HepG2 (cell line): ENCODE measurements around the gene TAB2. TPM values are rescaled to one million over a fixed set of nuclear protein-coding genes. Genes with fewer than 3 reads are reported as not detected.
A peak's percentile ranks its signal among the peaks of the same experiment; 100 is the strongest.

Experiments
- ATAC-seq: fragments of 200-7000 bp; cut with Tn5 transposase; 3 replicates; pipeline ENCODE4 v1.9.1; 2020; ENCODE audit warnings: mild to moderate bottlenecking, moderate library complexity
- BruUV-seq: library from RNA; stranded (reverse); fragments of 400-500 nt; replicated peaks from 2 replicates; lab custom pipeline; 2021; lab: Mats Ljungman, UMichigan
- CTCF ChIA-PET: fragments of 300-600 bp; formaldehyde crosslinking; extraction: SDS; loops from one replicate; lab custom pipeline; 2021; ENCODE audit warnings: low total read pairs, inconsistent platforms, low intra/inter-chr PET ratio; lab: Yijun Ruan, JAX
- POLR2A ChIA-PET: fragments of 350-600 bp; sonication (Branson Sonifier 250); formaldehyde crosslinking; loops from one replicate; lab custom pipeline; 2020; ENCODE audit warnings: antibody characterized with exemption, inconsistent platforms; lab: Yijun Ruan, JAX
- DNase-seq: peaks from one replicate; pipeline ENCODE4 v3.0.0-alpha.2; 2015; ENCODE audit warnings: low spot score
- FAIRE-seq: peaks from 3 replicates; lab custom pipeline; 2011; peaks lifted over from hg19 to GRCh38; lab: Jason Lieb, UNC
- H2AFZ ChIP-seq: one replicate; pipeline ENCODE4 v1.6.1; 2011; ENCODE audit warnings: low read length, inconsistent platforms
- H3K27ac ChIP-seq: fragments of 300-600 bp; 3 replicates; pipeline ENCODE4 v1.8.0; 2011; ENCODE audit warnings: mixed run types, mild to moderate bottlenecking, mixed read lengths, low read length, inconsistent platforms; ENCODE audit not compliant: insufficient read depth; ENCODE audit errors: extremely low read length
- H3K27me3 ChIP-seq, 2 experiments: fragments of 200-600 bp in 1 of 2; 2 replicates in 1 of 2; 3 replicates in 1 of 2; pipeline versions ENCODE4 v1.6.0 to v1.8.0; 2011; ENCODE audit warnings: low read length in 2 of 2, mild to moderate bottlenecking in 2 of 2, moderate library complexity in 2 of 2, inconsistent platforms in 1 of 2; ENCODE audit not compliant: insufficient read depth in 2 of 2, control insufficient read depth in 1 of 2
- H3K36me3 ChIP-seq, 2 experiments: fragments of 200-600 bp in 1 of 2; replicated peaks in 1 of 2; 2 replicates in 1 of 2; 3 replicates in 1 of 2; pipeline versions ENCODE4 v1.5.1 to v1.8.0; 2011; ENCODE audit warnings: low read length in 2 of 2, inconsistent platforms in 1 of 2; ENCODE audit not compliant: insufficient read depth in 2 of 2, control insufficient read depth in 1 of 2
- H3K4me1 ChIP-seq: 2 replicates; pipeline ENCODE4 v1.5.1; 2012; ENCODE audit warnings: low read length, inconsistent platforms; ENCODE audit not compliant: insufficient read depth
- H3K4me2 ChIP-seq: 2 replicates; pipeline ENCODE4 v1.6.0; 2011; ENCODE audit warnings: low read depth, low read length, inconsistent platforms
- H3K4me3 ChIP-seq, 3 experiments: fragments of 200-600 bp in 1 of 3; sonication (generic), shearing (Covaris generic) in 1 of 3; replicated peaks in 1 of 3; 2 replicates each; pipeline ENCODE4 v1.5.1; 2011 to 2016; ENCODE audit warnings: low read length in 3 of 3, inconsistent platforms in 2 of 3, low read depth in 2 of 3, mild to moderate bottlenecking in 2 of 3, control low read depth in 1 of 3, mixed read lengths in 1 of 3; ENCODE audit not compliant: insufficient read depth in 1 of 3
- H3K79me2 ChIP-seq: one replicate; pipeline ENCODE4 v1.6.1; 2011; ENCODE audit warnings: low read length, inconsistent platforms; ENCODE audit not compliant: insufficient read depth
- H3K9ac ChIP-seq: 2 replicates; pipeline ENCODE4 v1.6.0; 2011; ENCODE audit warnings: mild to moderate bottlenecking, low read depth, low read length, inconsistent platforms; ENCODE audit not compliant: insufficient read depth
- H3K9me3 ChIP-seq: 2 replicates; pipeline ENCODE4 v1.5.1; 2012; ENCODE audit warnings: mild to moderate bottlenecking, low read length
- H4K20me1 ChIP-seq: 2 replicates; pipeline ENCODE4 v1.6.0; 2011; ENCODE audit warnings: inconsistent platforms, mild to moderate bottlenecking, low read length, moderate library complexity; ENCODE audit not compliant: insufficient read depth
- ATRX ChIP-seq: sonication (generic); formaldehyde crosslinking; IDR thresholded peaks from 2 replicates; pipeline ENCODE4 v1.4.0; 2020; ENCODE audit warnings: missing genetic modification reagents, borderline replicate concordance
- CENPX ChIP-seq: sonication (generic); formaldehyde crosslinking; IDR thresholded peaks from 2 replicates; pipeline ENCODE4 v1.9.0; 2021; ENCODE audit warnings: mild to moderate bottlenecking, missing genetic modification reagents, moderate library complexity
- FOXC1 ChIP-seq: sonication (generic); formaldehyde crosslinking; IDR thresholded peaks from 2 replicates; pipeline ENCODE4 v1.8.0; 2022; ENCODE audit warnings: mild to moderate bottlenecking, missing genetic modification reagents, borderline replicate concordance
- HNRNPK ChIP-seq: fragments of 200-400 bp; formaldehyde crosslinking; IDR thresholded peaks from 2 replicates; pipeline ENCODE4 v1.6.1; 2018; ENCODE audit warnings: low read length, low read depth, moderate library complexity, mild to moderate bottlenecking; ENCODE audit not compliant: poor library complexity, severe bottlenecking
- NCOR1 ChIP-seq: fragments of 200-600 bp; sonication (generic); IDR thresholded peaks from 2 replicates; pipeline ENCODE4 v1.7.0; 2017; ENCODE audit warnings: antibody characterized with exemption, low read length, borderline replicate concordance
- PTBP1 ChIP-seq: fragments of 200-400 bp; formaldehyde crosslinking; IDR thresholded peaks from 2 replicates; pipeline ENCODE4 v1.6.1; 2018; ENCODE audit warnings: low read length, low read depth; ENCODE audit not compliant: poor library complexity, severe bottlenecking
- SIX1 ChIP-seq: sonication (generic); formaldehyde crosslinking; IDR thresholded peaks from 2 replicates; pipeline ENCODE4 v1.4.0; 2020; ENCODE audit warnings: missing genetic modification reagents, borderline replicate concordance
- ZFP36 ChIP-seq: fragments of 150-350 bp; IDR thresholded peaks from 2 replicates; pipeline ENCODE4 v1.6.1; 2018; ENCODE audit warnings: borderline replicate concordance, low read length, low read depth; ENCODE audit not compliant: partially characterized antibody
- ZNF496 ChIP-seq: sonication (generic); formaldehyde crosslinking; IDR thresholded peaks from 2 replicates; pipeline ENCODE4 v1.8.1; 2023; ENCODE audit warnings: mild to moderate bottlenecking, moderate library complexity, missing genetic modification reagents; ENCODE audit not compliant: insufficient replicate concordance
- ZNF737 ChIP-seq: sonication (generic); formaldehyde crosslinking; IDR thresholded peaks from 2 replicates; pipeline ENCODE4 v1.5.0; 2020; ENCODE audit warnings: missing genetic modification reagents, mild to moderate bottlenecking, borderline replicate concordance
- WGBS: methylation state at CpG from one replicate; pipeline ENCODE4 v1.1.6; 2017; ENCODE audit warnings: low lambda C conversion rate; 5-methylcytosine and 5-hydroxymethylcytosine counted together
- in situ Hi-C: cut with HindIII; loops from 2 replicates; pipeline ENCODE4 v1.10.0; 2017; ENCODE audit warnings: low pct_unique_long_range_greater_than_20kb; ENCODE audit not compliant: extremely low pct_ligation_motif_present
- intact Hi-C: fragments of 100-400 bp; cut with micrococcal nuclease; formaldehyde crosslinking; loops from one replicate; pipeline ENCODE4 v1.10.0; 2022; ENCODE audit not compliant: unreplicated experiment
- polyA plus RNA-seq, 8 experiments: library from polyadenylated mRNA; depleted of rRNA in 3 of 8; stranded (reverse) in 7 of 8; unstranded in 1 of 8; fragments of >200 nt; fragmentation: Illumina TruSeq in 4 of 8; extraction: Trizol in 4 of 8; gene quantifications; 2 replicates each; pipeline versions ENCODE4 v1.2.1 to v1.2.3, GENCODE V29; 2011 to 2016; ENCODE audit warnings: low read depth in 4 of 8, missing spikeins in 1 of 8, mixed read lengths in 1 of 8; ENCODE audit not compliant: insufficient read depth in 1 of 8
- total RNA-seq, 5 experiments: library from RNA; depleted of rRNA; stranded (reverse); fragments of >200 nt; fragmentation: Illumina TruSeq; extraction: Trizol; gene quantifications; 2 replicates each; pipeline ENCODE4 v1.2.3, GENCODE V29; 2016; ENCODE audit warnings: low read depth in 1 of 5

The TAB2 gene
- total and polyA plus RNA-seq, 2 of the 13 experiments (the other 11 are each of a cell fraction or from before 2014, with no cell fraction given) = 23.7 to 50.2 TPM

GRCh38 chr6:149329529-149329928, 12.0 kb downstream of the TAB2 start:
- no peak for ATAC-seq
- Histone ChIP-seq H3K27ac (no peak overlapping the region), H3K27me3 (no peaks in the 10 kb centered on the region), H4K20me1 (peaks cover 65% of the 10 kb centered on the region), H3K9me3 (no peaks in the 10 kb centered on the region), H3K4me1 (peaks cover 63% of the 10 kb centered on the region), H3K9ac (no peak overlapping the region), H2AFZ (no peak overlapping the region), H3K79me2 (peaks cover 98% of the 10 kb centered on the region), H3K4me3 (no peak overlapping the region), H3K4me2 (no peak overlapping the region), H3K36me3 (peaks cover 0 to 6% of the 10 kb centered on the region in 2 experiments; a peak in 1 of 5 replicates)
- intact Hi-C loops (no loop called here), in situ Hi-C loops (no loop called here)
- BruUV-seq = no TSS peak
- no peak for FAIRE-seq
- no peak for DNase-seq
- WGBS = 77% methylated on average over 1 of the region's 1 CpG
- ChIA-PET POLR2A (no interaction called here), CTCF (no interaction called here)
- no peak for TF ChIP-seq FOXC1 (CRISPR knock-in tag)
- peak; percentile 54 for TF ChIP-seq HNRNPK

GRCh38 chr6:149330133-149330532, 12.6 kb downstream of the TAB2 start:
- Histone ChIP-seq H3K9ac (no peak overlapping the region), H3K27ac (no peak overlapping the region), H3K27me3 (no peaks in the 10 kb centered on the region), H3K79me2 (peaks cover 98% of the 10 kb centered on the region), H2AFZ (no peak overlapping the region), H4K20me1 (peaks cover 61% of the 10 kb centered on the region), H3K36me3 (peaks cover 0 to 6% of the 10 kb centered on the region in 2 experiments; a peak in 1 of 5 replicates), H3K9me3 (no peaks in the 10 kb centered on the region), H3K4me2 (no peak overlapping the region), H3K4me1 (peaks cover 63% of the 10 kb centered on the region), H3K4me3 (no peak overlapping the region)
- intact Hi-C loops (no loop called here), in situ Hi-C loops (no loop called here)
- WGBS = 96% methylated on average over 2 of the region's 2 CpGs
- no TSS peak for BruUV-seq
- ChIA-PET CTCF (no interaction called here), POLR2A (no interaction called here)
- TF ChIP-seq CENPX (CRISPR knock-in tag) (no peak), PTBP1 (no peak), NCOR1 (no peak), SIX1 (CRISPR knock-in tag) (no peak), ZFP36 (no peak), ZNF496 (CRISPR knock-in tag) (no peak), ATRX (CRISPR knock-in tag) (no peak), ZNF737 (CRISPR knock-in tag) (no peak)
- ATAC-seq (no peak), DNase-seq (no peak), FAIRE-seq (no peak)
